ENCODE data around the gene STK40.

STK40 gene

GRCh38 chr1:36385410-36386264 is at the start of gene STK40:
Gene STK40 (minus strand): TSS chr1:36385924. CDS start chr1:36361332, 24,592 bp downstream.
- Histone ChIP-seq H3K27me3 (ENCODE audit: control insufficient read depth, insufficient read depth, low read length) (no peaks in the 10 kb centered on the region), H3K36me3 (ENCODE audit: control insufficient read depth, insufficient read depth, low read length) (no peaks in the 10 kb centered on the region), H3K4me1 (ENCODE audit: control insufficient read depth, insufficient read depth, low read length) (peaks cover 4% of the 10 kb centered on the region), H3K4me3 (ENCODE audit: low read length) (peak within 1 kb of the TSS; percentile 83), H3K9me3 (ENCODE audit: control insufficient read depth, insufficient read depth, low read length) (no peaks in the 10 kb centered on the region), H3K27ac (ENCODE audit: low read length) (peak within 1 kb of the TSS; percentile 12)
- WGBS (ENCODE audit: insufficient coverage, insufficient read length), result no CpG with 5 or more reads among the region's 82 CpGs
- peak; percentile 96 for DNase-seq (ENCODE audit: low read depth, low spot score)

GRCh38 chr1:36433102-36433501 is 47.4 kb upstream of the STK40 start:
- DNase-seq (ENCODE audit: low read depth, low spot score), result no peak
- H3K27me3 ChIP-seq (ENCODE audit: control insufficient read depth, insufficient read depth, low read length), result no peaks in the 10 kb centered on the region
- H3K4me1 ChIP-seq (ENCODE audit: control insufficient read depth, insufficient read depth, low read length), result no peaks in the 10 kb centered on the region
- no peak overlapping the region for H3K27ac ChIP-seq (ENCODE audit: low read length)
- no peaks in the 10 kb centered on the region for H3K36me3 ChIP-seq (ENCODE audit: control insufficient read depth, insufficient read depth, low read length)
- H3K4me3 ChIP-seq (ENCODE audit: low read length), result no peak overlapping the region
- no CpG with 5 or more reads among the region's 1 CpG for WGBS (ENCODE audit: insufficient coverage, insufficient read length)
- no peaks in the 10 kb centered on the region for H3K9me3 ChIP-seq (ENCODE audit: control insufficient read depth, insufficient read depth, low read length)

- no CpG with 5 or more reads among the region's 4 CpGs for WGBS (ENCODE audit: insufficient coverage, insufficient read length)
- Histone ChIP-seq H3K36me3 (ENCODE audit: control insufficient read depth, insufficient read depth, low read length) (no peaks in the 10 kb centered on the region), H3K27ac (ENCODE audit: low read length) (no peak overlapping the region)
These were observed 46.9 kb upstream of the STK40 start for GRCh38 chr1:36432616-36433015.

GRCh38 chr1:36425791-36426190 is 40.1 kb upstream of the STK40 start:
- Histone ChIP-seq H3K27ac (ENCODE audit: low read length) (no peak overlapping the region), H3K27me3 (ENCODE audit: control insufficient read depth, insufficient read depth, low read length) (no peaks in the 10 kb centered on the region), H3K4me3 (ENCODE audit: low read length) (no peak overlapping the region), H3K4me1 (ENCODE audit: control insufficient read depth, insufficient read depth, low read length) (no peaks in the 10 kb centered on the region), H3K36me3 (ENCODE audit: control insufficient read depth, insufficient read depth, low read length) (no peaks in the 10 kb centered on the region), H3K9me3 (ENCODE audit: control insufficient read depth, insufficient read depth, low read length) (no peaks in the 10 kb centered on the region)
- DNase-seq (ENCODE audit: low read depth, low spot score), result no peak
- WGBS (ENCODE audit: insufficient coverage, insufficient read length), result no CpG with 5 or more reads among the region's 4 CpGs

More at GRCh38 chr1:36432616-36433015, 46.9 kb upstream of the STK40 start:
- no peak for DNase-seq (ENCODE audit: low read depth, low spot score)
- no peaks in the 10 kb centered on the region for H3K4me1 ChIP-seq (ENCODE audit: control insufficient read depth, insufficient read depth, low read length)
- no peak overlapping the region for H3K4me3 ChIP-seq (ENCODE audit: low read length)
- no peaks in the 10 kb centered on the region for H3K9me3 ChIP-seq (ENCODE audit: control insufficient read depth, insufficient read depth, low read length)
- H3K27me3 ChIP-seq (ENCODE audit: control insufficient read depth, insufficient read depth, low read length), result no peaks in the 10 kb centered on the region

GRCh38 chr1:36421649-36422048 is 35.9 kb upstream of the STK40 start:
- no CpG with 5 or more reads among the region's 7 CpGs for WGBS (ENCODE audit: insufficient coverage, insufficient read length)
- no peaks in the 10 kb centered on the region for H3K27me3 ChIP-seq (ENCODE audit: control insufficient read depth, insufficient read depth, low read length)
- no peaks in the 10 kb centered on the region for H3K36me3 ChIP-seq (ENCODE audit: control insufficient read depth, insufficient read depth, low read length)
- H3K27ac ChIP-seq (ENCODE audit: low read length), result no peak overlapping the region
- no peak overlapping the region for H3K4me3 ChIP-seq (ENCODE audit: low read length)
- H3K4me1 ChIP-seq (ENCODE audit: control insufficient read depth, insufficient read depth, low read length), result no peaks in the 10 kb centered on the region
- DNase-seq (ENCODE audit: low read depth, low spot score), result no peak
- no peaks in the 10 kb centered on the region for H3K9me3 ChIP-seq (ENCODE audit: control insufficient read depth, insufficient read depth, low read length)

GRCh38 chr1:36420836-36421317 is 35.2 kb upstream of the STK40 start:
- DNase-seq (ENCODE audit: low read depth, low spot score), result peak; percentile 85
- Histone ChIP-seq H3K27ac (ENCODE audit: low read length) (no peak overlapping the region), H3K36me3 (ENCODE audit: control insufficient read depth, insufficient read depth, low read length) (no peaks in the 10 kb centered on the region), H3K4me1 (ENCODE audit: control insufficient read depth, insufficient read depth, low read length) (no peaks in the 10 kb centered on the region), H3K9me3 (ENCODE audit: control insufficient read depth, insufficient read depth, low read length) (no peaks in the 10 kb centered on the region), H3K27me3 (ENCODE audit: control insufficient read depth, insufficient read depth, low read length) (no peaks in the 10 kb centered on the region), H3K4me3 (ENCODE audit: low read length) (no peak overlapping the region)
- no CpG with 5 or more reads among the region's 13 CpGs for WGBS (ENCODE audit: insufficient coverage, insufficient read length)

- H3K4me1 ChIP-seq (ENCODE audit: control insufficient read depth, insufficient read depth, low read length), result no peaks in the 10 kb centered on the region
- H3K9me3 ChIP-seq (ENCODE audit: control insufficient read depth, insufficient read depth, low read length), result no peaks in the 10 kb centered on the region
- H3K27ac ChIP-seq (ENCODE audit: low read length), result no peak overlapping the region
- H3K4me3 ChIP-seq (ENCODE audit: low read length), result no peak overlapping the region
- no peaks in the 10 kb centered on the region for H3K27me3 ChIP-seq (ENCODE audit: control insufficient read depth, insufficient read depth, low read length)
- H3K36me3 ChIP-seq (ENCODE audit: control insufficient read depth, insufficient read depth, low read length), result no peaks in the 10 kb centered on the region
- no CpG with 5 or more reads among the region's 5 CpGs for WGBS (ENCODE audit: insufficient coverage, insufficient read length)
- DNase-seq (ENCODE audit: low read depth, low spot score), result no peak
These were observed 34.7 kb upstream of the STK40 start for GRCh38 chr1:36420409-36420808.

- H3K27me3 ChIP-seq (ENCODE audit: control insufficient read depth, insufficient read depth, low read length), result no peaks in the 10 kb centered on the region
- H3K27ac ChIP-seq (ENCODE audit: low read length), result no peak overlapping the region
- H3K4me1 ChIP-seq (ENCODE audit: control insufficient read depth, insufficient read depth, low read length), result no peaks in the 10 kb centered on the region
- H3K4me3 ChIP-seq (ENCODE audit: low read length), result no peak overlapping the region
- no peak for DNase-seq (ENCODE audit: low read depth, low spot score)
- no CpG with 5 or more reads among the region's 4 CpGs for WGBS (ENCODE audit: insufficient coverage, insufficient read length)
- no peaks in the 10 kb centered on the region for H3K36me3 ChIP-seq (ENCODE audit: control insufficient read depth, insufficient read depth, low read length)
- no peaks in the 10 kb centered on the region for H3K9me3 ChIP-seq (ENCODE audit: control insufficient read depth, insufficient read depth, low read length)
These were observed 33.8 kb upstream of the STK40 start for GRCh38 chr1:36419569-36419968.

- H3K27me3 ChIP-seq (ENCODE audit: control insufficient read depth, insufficient read depth, low read length), result no peaks in the 10 kb centered on the region
- no peak overlapping the region for H3K4me3 ChIP-seq (ENCODE audit: low read length)
- no peak overlapping the region for H3K27ac ChIP-seq (ENCODE audit: low read length)
- no peaks in the 10 kb centered on the region for H3K9me3 ChIP-seq (ENCODE audit: control insufficient read depth, insufficient read depth, low read length)
- WGBS (ENCODE audit: insufficient coverage, insufficient read length), result no CpG with 5 or more reads among the region's 3 CpGs
- no peaks in the 10 kb centered on the region for H3K36me3 ChIP-seq (ENCODE audit: control insufficient read depth, insufficient read depth, low read length)
- no peaks in the 10 kb centered on the region for H3K4me1 ChIP-seq (ENCODE audit: control insufficient read depth, insufficient read depth, low read length)
- no peak for DNase-seq (ENCODE audit: low read depth, low spot score)
These were observed 33.4 kb upstream of the STK40 start for GRCh38 chr1:36419140-36419539.

GRCh38 chr1:36417931-36418330 is 32.2 kb upstream of the STK40 start:
- H3K36me3 ChIP-seq (ENCODE audit: control insufficient read depth, insufficient read depth, low read length), result no peaks in the 10 kb centered on the region
- no peak overlapping the region for H3K4me3 ChIP-seq (ENCODE audit: low read length)
- no peak overlapping the region for H3K27ac ChIP-seq (ENCODE audit: low read length)
- DNase-seq (ENCODE audit: low read depth, low spot score), result no peak
- H3K27me3 ChIP-seq (ENCODE audit: control insufficient read depth, insufficient read depth, low read length), result no peaks in the 10 kb centered on the region
- H3K9me3 ChIP-seq (ENCODE audit: control insufficient read depth, insufficient read depth, low read length), result no peaks in the 10 kb centered on the region
- no CpG with 5 or more reads among the region's 9 CpGs for WGBS (ENCODE audit: insufficient coverage, insufficient read length)
- H3K4me1 ChIP-seq (ENCODE audit: control insufficient read depth, insufficient read depth, low read length), result no peaks in the 10 kb centered on the region
